ENCODE data around the gene ZFP69B.
"Not testable (repeated sequence)": the region's sequence is repeated elsewhere in the genome, so short reads cannot be mapped to it uniquely, and the experiment has no call there.

Gene ZFP69B

DNA sequence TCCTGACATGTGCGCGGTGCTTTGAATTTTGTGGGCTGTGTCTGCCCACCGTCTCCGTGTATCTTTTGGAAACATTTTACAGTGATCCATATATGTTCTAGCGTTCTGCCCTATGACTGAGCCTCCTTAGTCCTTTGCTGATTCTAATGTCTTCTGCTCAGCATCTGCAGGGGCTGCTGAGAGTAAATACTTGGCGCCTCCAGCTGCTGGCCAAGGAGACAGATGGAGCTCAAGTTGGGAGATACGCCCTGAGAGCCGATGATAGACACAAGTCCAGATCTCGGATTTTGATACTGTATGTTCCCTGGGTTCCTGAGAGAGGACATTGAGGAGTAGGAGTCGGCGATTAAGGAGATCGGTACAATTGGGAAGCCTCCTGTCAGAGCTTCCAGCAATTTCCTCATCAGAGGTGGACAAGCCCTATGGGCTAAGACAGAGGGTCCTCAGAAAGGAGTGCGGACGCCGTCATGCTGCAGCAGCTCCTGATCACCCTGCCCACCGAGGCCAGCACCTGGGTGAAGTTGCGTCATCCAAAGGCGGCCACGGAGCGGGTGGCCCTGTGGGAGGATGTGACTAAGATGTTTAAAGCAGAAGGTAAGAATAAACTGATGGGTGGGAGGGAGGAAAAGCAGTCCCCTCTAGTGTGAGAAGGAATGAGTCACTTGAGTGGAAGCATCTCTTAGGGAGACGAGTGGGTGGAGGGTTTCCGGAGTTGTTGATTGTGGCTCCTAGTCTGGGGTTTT lies 390 bp downstream of the ZFP69B start:
- Mint-ChIP-seq H3K36me3 (ENCODE audit: insufficient read depth) (peaks cover 7% of the 10 kb centered on the region), H3K4me1 (peaks cover 23% of the 10 kb centered on the region), H3K27me3 (no peaks in the 10 kb centered on the region), H3K4me3 (peak overlapping the region; percentile 87), H3K9me3 (peaks cover 18% of the 10 kb centered on the region), H3K27ac (ENCODE audit: low read depth) (peak overlapping the region; percentile 88)
- peak; percentile 75 for ATAC-seq (replicated peaks; ENCODE audit: extremely low read depth, poor library complexity, severe bottlenecking)
- peak; percentile 33 to 55 for DNase-seq (ENCODE audit: low spot score in 2 of 2)

DNA sequence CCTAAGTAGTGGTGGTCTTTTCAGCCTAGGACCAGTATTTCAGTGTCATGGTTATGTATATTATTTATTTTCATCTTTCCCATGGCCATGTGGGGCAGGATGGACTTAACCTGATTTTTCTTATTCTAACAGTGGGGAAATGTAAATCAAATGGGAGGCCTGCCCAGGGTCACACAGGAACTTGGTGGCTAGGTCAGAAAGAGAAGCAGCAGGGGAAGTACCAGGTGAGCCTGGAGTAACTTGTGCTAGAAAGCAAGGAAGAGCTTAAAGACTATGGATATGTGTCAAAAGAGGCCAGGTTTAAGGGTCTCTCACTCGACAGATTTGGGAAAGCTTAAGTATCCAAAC lies 936 bp downstream of the ZFP69B start:
- peaks cover 23% of the 10 kb centered on the region for H3K4me1 Mint-ChIP-seq
- H3K4me3 Mint-ChIP-seq = peak overlapping the region; percentile 87
- peaks cover 7% of the 10 kb centered on the region for H3K36me3 Mint-ChIP-seq (ENCODE audit: insufficient read depth)
- H3K9me3 Mint-ChIP-seq = peaks cover 17% of the 10 kb centered on the region
- no peak for DNase-seq (ENCODE audit: low spot score in 2 of 2)
- ATAC-seq (replicated peaks; ENCODE audit: extremely low read depth, poor library complexity, severe bottlenecking) = no peak
- peak overlapping the region; percentile 88 for H3K27ac Mint-ChIP-seq (ENCODE audit: low read depth)
- no peaks in the 10 kb centered on the region for H3K27me3 Mint-ChIP-seq

DNA sequence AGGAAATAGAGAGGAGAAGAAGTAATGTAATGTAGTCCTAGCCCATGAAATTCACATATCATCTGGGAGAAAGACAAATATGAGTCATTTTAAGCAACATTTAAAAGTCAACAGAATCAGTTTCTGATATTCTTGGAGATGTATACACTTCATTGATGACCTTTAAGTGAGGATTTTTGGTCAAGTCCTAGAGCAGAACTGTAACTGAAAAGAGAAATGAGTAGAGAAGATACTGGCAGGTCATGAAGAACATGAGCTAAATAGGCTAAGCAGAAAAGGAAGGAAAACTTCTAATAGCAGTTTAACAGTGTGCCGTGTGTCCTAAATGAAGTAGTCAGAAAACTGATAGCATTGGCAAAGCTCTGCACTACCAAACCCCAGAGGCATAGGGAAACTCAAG lies 4.6 kb downstream of the ZFP69B start:
- Mint-ChIP-seq H3K4me3 (no peak overlapping the region), H3K27ac (ENCODE audit: low read depth) (no peak overlapping the region), H3K36me3 (ENCODE audit: insufficient read depth) (peaks cover 16% of the 10 kb centered on the region), H3K9me3 (peaks cover 48% of the 10 kb centered on the region), H3K4me1 (peaks cover 16% of the 10 kb centered on the region), H3K27me3 (no peaks in the 10 kb centered on the region)
- ATAC-seq (replicated peaks; ENCODE audit: extremely low read depth, poor library complexity, severe bottlenecking) (no peak), DNase-seq (ENCODE audit: low spot score in 2 of 2) (no peak)

DNA sequence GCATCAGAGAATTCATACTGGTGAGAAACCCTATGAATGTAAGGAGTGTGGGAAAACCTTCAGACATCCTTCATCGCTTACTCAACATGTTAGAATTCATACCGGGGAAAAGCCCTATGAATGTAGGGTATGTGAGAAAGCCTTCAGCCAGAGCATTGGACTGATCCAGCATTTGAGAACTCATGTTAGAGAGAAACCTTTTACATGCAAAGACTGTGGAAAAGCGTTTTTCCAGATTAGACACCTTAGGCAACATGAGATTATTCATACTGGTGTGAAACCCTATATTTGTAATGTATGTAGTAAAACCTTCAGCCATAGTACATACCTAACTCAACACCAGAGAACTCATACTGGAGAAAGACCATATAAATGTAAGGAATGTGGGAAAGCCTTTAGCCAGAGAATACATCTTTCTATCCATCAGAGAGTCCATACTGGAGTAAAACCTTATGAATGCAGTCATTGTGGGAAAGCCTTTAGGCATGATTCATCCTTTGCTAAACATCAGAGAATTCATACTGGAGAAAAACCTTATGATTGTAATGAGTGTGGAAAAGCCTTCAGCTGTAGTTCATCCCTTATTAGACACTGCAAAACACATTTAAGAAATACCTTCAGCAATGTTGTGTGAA lies 12.8 kb downstream of the ZFP69B start:
- H3K4me1 Mint-ChIP-seq = no peaks in the 10 kb centered on the region
- H3K4me3 Mint-ChIP-seq = no peak overlapping the region
- DNase-seq (ENCODE audit: low spot score in 2 of 2) (no peak), ATAC-seq (replicated peaks; ENCODE audit: extremely low read depth, poor library complexity, severe bottlenecking) (no peak)
- peaks cover 13% of the 10 kb centered on the region for H3K36me3 Mint-ChIP-seq (ENCODE audit: insufficient read depth)
- no peak overlapping the region for H3K27ac Mint-ChIP-seq (ENCODE audit: low read depth)
- peaks cover 47% of the 10 kb centered on the region for H3K9me3 Mint-ChIP-seq
- H3K27me3 Mint-ChIP-seq = no peaks in the 10 kb centered on the region

- Mint-ChIP-seq H3K27ac (ENCODE audit: low read depth) (no peak overlapping the region), H3K36me3 (ENCODE audit: insufficient read depth) (peaks cover 3% of the 10 kb centered on the region), H3K4me3 (no peak overlapping the region), H3K4me1 (no peaks in the 10 kb centered on the region), H3K9me3 (peaks cover 56% of the 10 kb centered on the region), H3K27me3 (no peaks in the 10 kb centered on the region)
- DNase-seq (ENCODE audit: low spot score in 2 of 2) = no peak
- ATAC-seq (replicated peaks; ENCODE audit: extremely low read depth, poor library complexity, severe bottlenecking) = no peak
These were observed 19.1 kb downstream of the ZFP69B start for GRCh38 chr1:40469327-40469726.

- peaks cover 28% of the 10 kb centered on the region for H3K4me1 Mint-ChIP-seq
- H3K36me3 Mint-ChIP-seq (ENCODE audit: insufficient read depth) = peaks cover 5% of the 10 kb centered on the region
- peaks cover 27% of the 10 kb centered on the region for H3K9me3 Mint-ChIP-seq
- no peaks in the 10 kb centered on the region for H3K27me3 Mint-ChIP-seq
- no peak overlapping the region for H3K4me3 Mint-ChIP-seq
- ATAC-seq (replicated peaks; ENCODE audit: extremely low read depth, poor library complexity, severe bottlenecking) = no peak
- no peak overlapping the region for H3K27ac Mint-ChIP-seq (ENCODE audit: low read depth)
- DNase-seq (ENCODE audit: low spot score in 2 of 2) = no peak
These were observed 25.0 kb downstream of the ZFP69B start for GRCh38 chr1:40475268-40475667.

- ATAC-seq (replicated peaks; ENCODE audit: extremely low read depth, poor library complexity, severe bottlenecking) = peak; percentile 97
- Mint-ChIP-seq H3K4me3 (peak within 1 kb of the TSS; percentile 85), H3K27ac (ENCODE audit: low read depth) (peak within 1 kb of the TSS; percentile 68), H3K4me1 (peaks cover 28% of the 10 kb centered on the region), H3K27me3 (no peaks in the 10 kb centered on the region), H3K9me3 (peaks cover 22% of the 10 kb centered on the region), H3K36me3 (ENCODE audit: insufficient read depth) (peaks cover 6% of the 10 kb centered on the region)
- DNase-seq (ENCODE audit: low spot score in 2 of 2) = peak; percentile 37 to 53
These were observed 26.8 kb downstream of the ZFP69B start, which contains the start of gene ZFP69 for GRCh38 chr1:40476924-40477677. Gene ZFP69, plus strand, starts transcription at chr1:40477290. Its CDS starts 2,072 bp downstream, at chr1:40479362.

GRCh38 chr1:40477678-40478053 lies 27.4 kb downstream of the ZFP69B start:
- Mint-ChIP-seq H3K4me3 (peak overlapping the region; percentile 77), H3K4me1 (peaks cover 28% of the 10 kb centered on the region), H3K36me3 (ENCODE audit: insufficient read depth) (peaks cover 11% of the 10 kb centered on the region), H3K9me3 (peaks cover 19% of the 10 kb centered on the region), H3K27me3 (no peaks in the 10 kb centered on the region), H3K27ac (ENCODE audit: low read depth) (peak overlapping the region; percentile 9)
- DNase-seq (ENCODE audit: low spot score in 2 of 2) (no peak), ATAC-seq (replicated peaks; ENCODE audit: extremely low read depth, poor library complexity, severe bottlenecking) (peak; percentile 25)

DNA sequence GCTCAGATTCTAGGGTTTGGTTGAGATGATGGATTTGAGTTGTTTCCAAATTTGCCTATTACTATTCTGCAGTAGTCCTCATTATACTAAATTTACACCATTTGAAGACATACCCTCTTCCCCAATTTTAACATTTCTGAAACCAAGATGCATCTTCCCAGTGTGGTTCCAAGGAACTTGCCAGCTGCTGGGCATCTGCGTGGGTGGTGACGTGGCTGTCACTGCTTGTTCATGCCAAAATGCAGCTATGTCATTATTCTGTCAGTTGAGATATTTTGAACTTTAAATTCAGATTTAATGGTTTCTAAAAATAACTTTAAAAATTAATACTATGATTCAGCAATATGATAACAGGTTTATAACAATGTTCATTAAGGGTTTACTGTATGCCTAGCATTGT lies 28.0 kb downstream of the ZFP69B start:
- DNase-seq (ENCODE audit: low spot score in 2 of 2) (no peak), ATAC-seq (replicated peaks; ENCODE audit: extremely low read depth, poor library complexity, severe bottlenecking) (no peak)
- Mint-ChIP-seq H3K36me3 (ENCODE audit: insufficient read depth) (peaks cover 15% of the 10 kb centered on the region), H3K4me3 (peak overlapping the region; percentile 77), H3K27me3 (no peaks in the 10 kb centered on the region), H3K9me3 (peaks cover 13% of the 10 kb centered on the region), H3K27ac (ENCODE audit: low read depth) (peak overlapping the region; percentile 9), H3K4me1 (peaks cover 28% of the 10 kb centered on the region)

- H3K4me3 Mint-ChIP-seq = no peak overlapping the region
- H3K27me3 Mint-ChIP-seq = no peaks in the 10 kb centered on the region
- peaks cover 28% of the 10 kb centered on the region for H3K4me1 Mint-ChIP-seq
- DNase-seq (ENCODE audit: low spot score in 2 of 2) (no peak), ATAC-seq (replicated peaks; ENCODE audit: extremely low read depth, poor library complexity, severe bottlenecking) (no peak)
- peak overlapping the region; percentile 24 for H3K27ac Mint-ChIP-seq (ENCODE audit: low read depth)
- peaks cover 17% of the 10 kb centered on the region for H3K36me3 Mint-ChIP-seq (ENCODE audit: insufficient read depth)
- peaks cover 6% of the 10 kb centered on the region for H3K9me3 Mint-ChIP-seq
These were observed 28.9 kb downstream of the ZFP69B start for GRCh38 chr1:40479156-40479555.

DNA sequence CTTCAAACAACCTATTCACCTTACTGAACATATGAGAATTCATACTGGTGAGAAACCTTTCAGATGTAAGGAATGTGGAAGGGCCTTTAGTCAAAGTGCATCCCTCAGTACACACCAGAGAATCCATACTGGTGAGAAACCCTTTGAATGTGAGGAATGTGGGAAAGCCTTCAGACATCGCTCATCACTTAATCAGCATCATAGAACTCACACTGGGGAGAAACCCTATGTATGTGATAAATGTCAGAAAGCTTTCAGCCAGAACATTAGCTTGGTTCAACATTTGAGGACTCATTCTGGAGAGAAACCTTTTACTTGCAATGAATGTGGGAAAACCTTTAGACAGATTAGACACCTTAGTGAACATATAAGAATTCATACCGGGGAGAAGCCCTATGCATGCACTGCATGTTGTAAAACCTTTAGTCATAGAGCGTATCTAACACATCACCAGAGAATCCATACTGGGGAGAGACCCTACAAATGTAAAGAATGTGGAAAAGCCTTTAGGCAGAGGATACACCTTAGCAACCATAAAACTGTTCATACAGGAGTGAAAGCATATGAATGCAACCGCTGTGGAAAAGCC lies 45.1 kb downstream of the ZFP69B start:
- ATAC-seq (replicated peaks; ENCODE audit: extremely low read depth, poor library complexity, severe bottlenecking) = no peak
- no peak overlapping the region for H3K27ac Mint-ChIP-seq (ENCODE audit: low read depth)

DNA sequence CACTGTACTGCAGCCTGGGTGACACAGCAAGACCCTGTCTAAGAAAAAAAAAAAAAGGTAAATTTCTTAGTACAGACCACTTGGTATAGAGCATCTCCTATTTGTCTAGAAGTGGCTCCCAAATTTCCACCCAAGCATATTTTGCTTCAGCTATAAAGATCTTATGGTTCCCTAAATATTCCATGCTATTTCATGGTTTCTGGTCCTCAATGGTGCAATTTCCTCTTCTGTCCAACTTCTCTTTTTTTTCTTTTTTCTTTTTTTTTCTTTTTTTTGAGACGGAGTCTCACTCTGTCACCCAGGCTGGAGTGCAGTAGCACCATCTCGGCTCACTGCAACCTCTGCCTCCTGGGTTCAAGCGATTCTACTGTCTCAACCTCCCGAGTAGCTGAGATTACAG lies 52.4 kb downstream of the ZFP69B start:
- not testable (repeated sequence) for H3K36me3 Mint-ChIP-seq (ENCODE audit: insufficient read depth); H3K4me3 Mint-ChIP-seq; H3K4me1 Mint-ChIP-seq; DNase-seq (ENCODE audit: low spot score in 2 of 2); H3K27me3 Mint-ChIP-seq; H3K27ac Mint-ChIP-seq (ENCODE audit: low read depth); ATAC-seq (replicated peaks; ENCODE audit: extremely low read depth, poor library complexity, severe bottlenecking)
- peaks cover 34% of the 10 kb centered on the region for H3K9me3 Mint-ChIP-seq

More for the DNA sequence above, 45.1 kb downstream of the ZFP69B start:
- H3K27me3 Mint-ChIP-seq = no peaks in the 10 kb centered on the region
- no peak overlapping the region for H3K4me3 Mint-ChIP-seq
- H3K36me3 Mint-ChIP-seq (ENCODE audit: insufficient read depth) = peaks cover 16% of the 10 kb centered on the region
- no peaks in the 10 kb centered on the region for H3K4me1 Mint-ChIP-seq
- H3K9me3 Mint-ChIP-seq = peaks cover 31% of the 10 kb centered on the region
- DNase-seq (ENCODE audit: low spot score in 2 of 2) = no peak

Data from central memory CD8-positive, alpha-beta T cell (primary cell).